Loucy (cell line): ENCODE results near the gene NCKIPSD.

ENCODE experiments used
- H2AFZ ChIP-seq: fragments of 200-600 bp; sonication (generic); 2 replicates; pipeline ENCODE4 v1.6.0; 2016; ENCODE audit warnings: antibody characterized with exemption, mild to moderate bottlenecking, low read length, moderate library complexity
- H3F3A ChIP-seq: fragments of 200-600 bp; 2 replicates; pipeline ENCODE4 v1.6.0; 2016; ENCODE audit warnings: antibody characterized with exemption, low read depth, mild to moderate bottlenecking
- H3K27me3 ChIP-seq: fragments of 200-600 bp; sonication (generic); 2 replicates; pipeline ENCODE4 v1.6.1; 2014; ENCODE audit warnings: low read length, mild to moderate bottlenecking; ENCODE audit not compliant: insufficient read depth, poor library complexity, severe bottlenecking
- H3K36me3 ChIP-seq: fragments of 200-600 bp; sonication (generic); 2 replicates; pipeline ENCODE4 v1.6.1; 2016; ENCODE audit warnings: low read length; ENCODE audit not compliant: insufficient read depth
- H3K4me1 ChIP-seq: fragments of 200-600 bp; sonication (generic); 2 replicates; pipeline ENCODE4 v1.5.1; 2014; ENCODE audit warnings: low read length, mild to moderate bottlenecking; ENCODE audit not compliant: insufficient read depth, poor library complexity, severe bottlenecking
- H3K4me2 ChIP-seq: fragments of 200-600 bp; sonication (generic); 2 replicates; pipeline ENCODE4 v1.6.0; 2014; ENCODE audit warnings: antibody characterized with exemption, low read length, low read depth, mild to moderate bottlenecking; ENCODE audit not compliant: poor library complexity, severe bottlenecking
- H3K4me3 ChIP-seq: fragments of 200-600 bp; sonication (generic); 2 replicates; pipeline ENCODE4 v1.5.1; 2014; ENCODE audit warnings: low read length, mild to moderate bottlenecking, mixed read lengths; ENCODE audit not compliant: poor library complexity, severe bottlenecking
- H3K79me2 ChIP-seq: fragments of 200-600 bp; sonication (generic); 2 replicates; pipeline ENCODE4 v1.6.1; 2014; ENCODE audit warnings: low read length; ENCODE audit not compliant: insufficient read depth
- H3K9ac ChIP-seq: fragments of 200-600 bp; sonication (generic); 2 replicates; pipeline ENCODE4 v1.6.0; 2014; ENCODE audit warnings: mild to moderate bottlenecking, low read depth, low read length, moderate library complexity; ENCODE audit not compliant: poor library complexity, severe bottlenecking
- H3K9me2 ChIP-seq: fragments of 200-600 bp; sonication (generic); replicated peaks from 2 replicates; pipeline ENCODE4 v1.6.1; 2016; ENCODE audit warnings: low read depth, low read length, mixed read lengths
- H3K9me3 ChIP-seq: fragments of 200-600 bp; sonication (generic); 2 replicates; pipeline ENCODE4 v1.6.1; 2014; ENCODE audit warnings: mild to moderate bottlenecking, antibody characterized with exemption, low read length, low read depth; ENCODE audit not compliant: insufficient read depth
- H4K20me1 ChIP-seq: fragments of 200-600 bp; sonication (generic); 2 replicates; pipeline ENCODE4 v1.6.0; 2014; ENCODE audit warnings: antibody characterized with exemption, low read length, mild to moderate bottlenecking; ENCODE audit not compliant: insufficient read depth, poor library complexity, severe bottlenecking
- EZH2phosphoT487 ChIP-seq: fragments of 200-600 bp; IDR thresholded peaks from 2 replicates; pipeline ENCODE4 v1.6.1; 2018; ENCODE audit warnings: antibody characterized with exemption, mild to moderate bottlenecking, moderate library complexity, borderline replicate concordance
- TF ChIP-seq, protein P1 (sequence below): fragments of 200-600 bp; sonication (generic); conservative IDR thresholded peaks from 2 replicates; pipeline ENCODE4 v1.5.1; 2014; ENCODE audit warnings: mild to moderate bottlenecking, antibody characterized with exemption, low read length

NCKIPSD gene

DNA sequence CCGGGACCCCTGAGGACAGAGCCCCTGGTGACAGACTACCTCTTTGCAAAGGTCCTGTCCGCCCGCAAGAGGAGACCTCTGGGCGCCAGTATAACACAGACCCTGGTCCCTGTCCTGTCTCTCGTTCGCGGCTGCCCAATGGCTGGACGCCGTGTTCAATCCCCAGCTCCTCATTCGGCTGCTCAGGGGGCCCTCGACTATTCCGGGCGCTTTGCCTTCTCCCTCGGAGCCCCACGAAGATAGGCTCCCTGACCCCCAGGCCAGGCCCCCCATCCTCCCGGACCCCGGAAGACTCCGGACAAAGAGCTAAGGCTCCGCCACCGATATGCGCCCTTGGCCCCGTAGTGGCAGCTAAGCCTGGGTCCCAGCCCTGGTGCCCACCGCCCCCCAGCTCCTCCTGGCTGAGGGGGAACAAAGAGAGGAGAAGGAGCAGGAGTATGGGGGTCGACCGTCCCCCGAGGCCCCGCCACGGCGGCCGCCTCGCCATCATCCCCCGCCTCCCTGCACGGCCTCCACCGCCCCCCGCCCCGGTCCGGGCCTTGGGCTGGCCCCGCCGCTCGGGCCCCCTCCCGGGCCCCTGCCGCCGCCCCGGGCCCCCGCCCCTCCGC, 23.5 kb downstream of the NCKIPSD start:
- no peak overlapping the region for H2AFZ ChIP-seq
- no peaks in the 10 kb centered on the region for H3K9me2 ChIP-seq
- H3K27me3 ChIP-seq: no peaks in the 10 kb centered on the region
- no peaks in the 10 kb centered on the region for H3K4me1 ChIP-seq
- no peaks in the 10 kb centered on the region for H3K79me2 ChIP-seq
- no peak for TF ChIP-seq EZH2phosphoT487
- TF ChIP-seq, protein P1, sequence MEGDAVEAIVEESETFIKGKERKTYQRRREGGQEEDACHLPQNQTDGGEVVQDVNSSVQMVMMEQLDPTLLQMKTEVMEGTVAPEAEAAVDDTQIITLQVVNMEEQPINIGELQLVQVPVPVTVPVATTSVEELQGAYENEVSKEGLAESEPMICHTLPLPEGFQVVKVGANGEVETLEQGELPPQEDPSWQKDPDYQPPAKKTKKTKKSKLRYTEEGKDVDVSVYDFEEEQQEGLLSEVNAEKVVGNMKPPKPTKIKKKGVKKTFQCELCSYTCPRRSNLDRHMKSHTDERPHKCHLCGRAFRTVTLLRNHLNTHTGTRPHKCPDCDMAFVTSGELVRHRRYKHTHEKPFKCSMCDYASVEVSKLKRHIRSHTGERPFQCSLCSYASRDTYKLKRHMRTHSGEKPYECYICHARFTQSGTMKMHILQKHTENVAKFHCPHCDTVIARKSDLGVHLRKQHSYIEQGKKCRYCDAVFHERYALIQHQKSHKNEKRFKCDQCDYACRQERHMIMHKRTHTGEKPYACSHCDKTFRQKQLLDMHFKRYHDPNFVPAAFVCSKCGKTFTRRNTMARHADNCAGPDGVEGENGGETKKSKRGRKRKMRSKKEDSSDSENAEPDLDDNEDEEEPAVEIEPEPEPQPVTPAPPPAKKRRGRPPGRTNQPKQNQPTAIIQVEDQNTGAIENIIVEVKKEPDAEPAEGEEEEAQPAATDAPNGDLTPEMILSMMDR: no peak
- H3K36me3 ChIP-seq: no peaks in the 10 kb centered on the region
- no peak overlapping the region for H3K9ac ChIP-seq
- no peaks in the 10 kb centered on the region for H3F3A ChIP-seq
- H4K20me1 ChIP-seq: no peaks in the 10 kb centered on the region
- H3K4me3 ChIP-seq: no peak overlapping the region
- peak overlapping the region; percentile 72 for H3K4me2 ChIP-seq
- no peaks in the 10 kb centered on the region for H3K9me3 ChIP-seq

DNA sequence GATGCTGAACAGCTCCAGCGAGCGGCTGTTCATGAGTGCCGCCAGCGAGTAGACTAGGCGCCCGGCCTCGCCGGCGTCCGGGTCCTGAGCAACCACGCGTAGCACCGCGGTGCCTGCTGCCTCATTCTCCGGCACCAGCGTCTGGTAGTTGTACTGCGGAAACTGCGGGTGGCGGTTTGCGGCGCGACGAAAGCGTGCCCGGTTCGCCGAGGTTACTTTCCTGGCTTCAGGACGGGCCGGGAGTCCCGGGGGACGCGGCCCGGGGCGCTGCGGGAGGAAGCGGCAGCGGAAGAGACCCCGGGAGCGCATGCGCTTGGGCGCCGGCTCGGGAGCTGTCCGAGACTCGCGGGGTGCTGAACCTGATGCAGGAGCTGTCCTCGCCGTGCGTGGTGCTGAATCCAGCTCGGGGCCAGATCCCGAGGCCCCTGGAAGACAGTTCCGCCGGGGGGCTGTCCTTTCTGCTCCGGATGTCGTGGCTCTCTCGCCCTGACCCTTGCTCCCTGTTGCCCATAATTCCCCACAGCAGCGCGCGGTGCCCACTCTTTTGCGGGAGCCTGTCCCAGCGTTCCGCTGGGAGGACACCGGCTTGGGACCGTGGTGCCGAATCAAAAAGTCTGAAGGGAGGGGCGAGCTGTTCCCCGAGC, 24.1 kb downstream of the NCKIPSD start:
- Histone ChIP-seq H4K20me1 (no peaks in the 10 kb centered on the region), H3K9me3 (no peaks in the 10 kb centered on the region), H3K4me2 (peak overlapping the region; percentile 72), H3K9ac (no peak overlapping the region), H3K4me3 (peak overlapping the region; percentile 63), H3F3A (no peaks in the 10 kb centered on the region), H2AFZ (no peak overlapping the region; the same call in 1 of the 2 replicates), H3K36me3 (no peaks in the 10 kb centered on the region), H3K4me1 (no peaks in the 10 kb centered on the region), H3K79me2 (no peaks in the 10 kb centered on the region), H3K27me3 (no peaks in the 10 kb centered on the region), H3K9me2 (no peaks in the 10 kb centered on the region)
- no peak for TF ChIP-seq EZH2phosphoT487
- TF ChIP-seq, protein P1: no peak

DNA sequence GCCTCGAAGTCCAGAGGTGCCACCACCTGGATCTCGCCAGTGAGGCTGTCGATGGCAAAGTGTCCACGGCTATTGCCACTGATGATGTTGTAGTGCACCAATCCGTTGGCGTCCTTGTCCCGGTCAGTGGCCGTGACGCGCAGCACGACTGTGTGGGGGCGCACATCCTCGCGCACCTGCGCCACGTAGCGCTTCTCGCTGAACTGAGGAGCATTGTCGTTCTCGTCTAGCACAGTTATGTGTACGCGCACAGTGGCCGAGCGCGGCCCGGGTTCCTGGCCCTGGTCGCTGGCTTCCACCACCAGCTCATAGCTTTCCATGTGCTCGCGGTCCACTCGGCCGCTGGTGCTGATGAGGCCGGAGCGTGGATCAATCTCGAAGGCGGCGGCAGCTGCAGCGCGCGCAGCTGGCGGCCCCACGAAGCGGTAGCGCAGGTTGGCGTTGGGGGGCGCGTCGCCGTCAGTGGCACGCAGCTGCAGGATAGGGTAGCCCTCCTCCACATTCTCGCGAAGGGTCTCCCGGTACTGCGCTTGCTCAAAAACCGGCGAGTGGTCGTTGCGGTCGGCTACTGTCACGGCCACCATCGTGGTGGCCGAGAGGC, 24.8 kb downstream of the NCKIPSD start:
- Histone ChIP-seq H3K4me3 (peak overlapping the region; percentile 63), H3K4me2 (peak overlapping the region; percentile 72), H4K20me1 (no peaks in the 10 kb centered on the region)

More for the DNA sequence above, 24.8 kb downstream of the NCKIPSD start:
- H3K9me2 ChIP-seq: no peaks in the 10 kb centered on the region
- no peaks in the 10 kb centered on the region for H3K9me3 ChIP-seq
- H2AFZ ChIP-seq: no peak overlapping the region
- no peaks in the 10 kb centered on the region for H3F3A ChIP-seq
- TF ChIP-seq EZH2phosphoT487: no peak
- TF ChIP-seq, protein P1: no peak
- H3K79me2 ChIP-seq: no peaks in the 10 kb centered on the region
- no peaks in the 10 kb centered on the region for H3K27me3 ChIP-seq
- H3K36me3 ChIP-seq: no peaks in the 10 kb centered on the region
- H3K9ac ChIP-seq: no peak overlapping the region
- H3K4me1 ChIP-seq: no peaks in the 10 kb centered on the region
